ENCODE data around the gene GJD2. TPM values are rescaled to one million over a fixed set of nuclear protein-coding genes. Genes with fewer than 3 reads are reported as not detected.

The GJD2 gene
- total RNA-seq, 2 experiments from 2014 or later = not detected

- no peak for ATAC-seq
- intact Hi-C loops (cut with micrococcal nuclease) = no loop called here
Observed at GRCh38 chr15:34786206-34786605, 31.4 kb upstream of the GJD2 start.

GRCh38 chr15:34783991-34784390, 29.2 kb upstream of the GJD2 start:
- H3K9me3 Mint-ChIP-seq = peaks cover 2% of the 10 kb centered on the region
- no peak for TF ChIP-seq CTCF (IDR thresholded peaks at IDR 0.05)
- H3K27me3 Mint-ChIP-seq = peaks cover 15% of the 10 kb centered on the region
- no peaks in the 10 kb centered on the region for H3K4me1 Mint-ChIP-seq (ENCODE audit: low read depth)
- DNase-seq (no peak), ATAC-seq (no peak)
- H3K4me3 Mint-ChIP-seq = no peak overlapping the region
- H3K36me3 Mint-ChIP-seq (ENCODE audit: low read depth) = no peaks in the 10 kb centered on the region
- intact Hi-C loops (cut with micrococcal nuclease) = no loop called here
- H3K27ac Mint-ChIP-seq = no peak overlapping the region
- POLR2A ChIA-PET = no interaction called here
- CTCF ChIA-PET = no interaction called here

More at GRCh38 chr15:34786206-34786605, 31.4 kb upstream of the GJD2 start:
- Mint-ChIP-seq H3K4me3 (no peak overlapping the region), H3K36me3 (ENCODE audit: low read depth) (no peaks in the 10 kb centered on the region), H3K4me1 (ENCODE audit: low read depth) (no peaks in the 10 kb centered on the region), H3K27ac (no peak overlapping the region), H3K27me3 (peaks cover 24% of the 10 kb centered on the region), H3K9me3 (no peaks in the 10 kb centered on the region)
- ChIA-PET POLR2A (interaction anchor here (0.6 kb wide), 1 partner anchor 146 kb away, joined by 4 read pairs; no protein-coding TSS in a partner anchor), CTCF (no interaction called here)
- DNase-seq = no peak
- TF ChIP-seq CTCF (IDR thresholded peaks at IDR 0.05) = no peak

GRCh38 chr15:34783431-34783830, 28.6 kb upstream of the GJD2 start:
- Mint-ChIP-seq H3K4me3 (no peak overlapping the region), H3K36me3 (ENCODE audit: low read depth) (no peaks in the 10 kb centered on the region)
- POLR2A ChIA-PET = no interaction called here

DNA sequence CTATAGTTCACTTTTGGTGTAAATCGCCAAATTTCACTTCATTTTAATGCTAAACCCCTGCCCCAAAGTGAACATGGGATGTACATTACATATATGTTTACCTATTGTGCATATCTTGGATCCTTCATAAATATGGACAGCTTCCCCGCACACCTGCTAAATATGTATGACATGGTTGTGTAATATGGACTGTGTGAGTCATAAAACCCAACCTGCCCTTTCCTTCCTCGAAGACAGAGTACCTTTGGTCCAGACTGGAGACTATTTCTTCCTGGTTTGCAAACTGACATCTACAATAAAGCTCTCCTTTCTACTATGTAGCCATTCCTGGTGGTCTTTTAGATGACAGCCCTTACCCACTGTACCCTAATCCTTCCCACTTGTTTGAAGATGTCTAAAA, 28.1 kb upstream of the GJD2 start:
- POLR2A ChIA-PET = interaction anchor here (1.6 kb wide), 1 partner anchor 11 kb away, joined by 4 read pairs; no protein-coding TSS in a partner anchor
- Mint-ChIP-seq H3K36me3 (ENCODE audit: low read depth) (no peaks in the 10 kb centered on the region), H3K9me3 (peaks cover 2% of the 10 kb centered on the region), H3K4me1 (ENCODE audit: low read depth) (no peaks in the 10 kb centered on the region), H3K27me3 (peaks cover 14% of the 10 kb centered on the region), H3K27ac (no peak overlapping the region), H3K4me3 (no peak overlapping the region)
- intact Hi-C loops (cut with micrococcal nuclease) = no loop called here
- CTCF ChIA-PET = no interaction called here
- no peak for TF ChIP-seq CTCF (IDR thresholded peaks at IDR 0.05)
- ATAC-seq (no peak), DNase-seq (no peak)

More at GRCh38 chr15:34783431-34783830, 28.6 kb upstream of the GJD2 start:
- Mint-ChIP-seq H3K27me3 (peaks cover 14% of the 10 kb centered on the region), H3K9me3 (peaks cover 2% of the 10 kb centered on the region), H3K4me1 (ENCODE audit: low read depth) (no peaks in the 10 kb centered on the region), H3K27ac (no peak overlapping the region)
- TF ChIP-seq CTCF (IDR thresholded peaks at IDR 0.05) = no peak
- intact Hi-C loops (cut with micrococcal nuclease) = no loop called here
- CTCF ChIA-PET = no interaction called here
- no peak for ATAC-seq
- no peak for DNase-seq

GRCh38 chr15:34780725-34781124, 25.9 kb upstream of the GJD2 start:
- TF ChIP-seq CTCF (IDR thresholded peaks at IDR 0.05) = no peak
- DNase-seq (no peak), ATAC-seq (no peak)
- POLR2A ChIA-PET = no interaction called here
- Mint-ChIP-seq H3K27me3 (peaks cover 13% of the 10 kb centered on the region), H3K4me1 (ENCODE audit: low read depth) (no peaks in the 10 kb centered on the region), H3K36me3 (ENCODE audit: low read depth) (no peaks in the 10 kb centered on the region), H3K4me3 (no peak overlapping the region), H3K27ac (no peak overlapping the region), H3K9me3 (peaks cover 2% of the 10 kb centered on the region)
- intact Hi-C loops (cut with micrococcal nuclease) = no loop called here
- CTCF ChIA-PET = no interaction called here
